Germinal center (tissue), 1 donor: ENCODE measurements around the gene OVOL1.
"Not testable (repeated sequence)": the region's sequence is repeated elsewhere in the genome, so short reads cannot be mapped to it uniquely, and the experiment has no call there.

Experiments used
- DNase-seq: peaks from one replicate; pipeline ENCODE4 v3.0.0; 2012; ENCODE audit warnings: mixed read lengths, low spot score

OVOL1 gene

GRCh38 chr11:65816696-65817095 lies 29.8 kb downstream of the OVOL1 start:
- no peak for DNase-seq

- DNase-seq, result no peak
Observed at GRCh38 chr11:65817312-65817834, 30.5 kb downstream of the OVOL1 start.

DNA sequence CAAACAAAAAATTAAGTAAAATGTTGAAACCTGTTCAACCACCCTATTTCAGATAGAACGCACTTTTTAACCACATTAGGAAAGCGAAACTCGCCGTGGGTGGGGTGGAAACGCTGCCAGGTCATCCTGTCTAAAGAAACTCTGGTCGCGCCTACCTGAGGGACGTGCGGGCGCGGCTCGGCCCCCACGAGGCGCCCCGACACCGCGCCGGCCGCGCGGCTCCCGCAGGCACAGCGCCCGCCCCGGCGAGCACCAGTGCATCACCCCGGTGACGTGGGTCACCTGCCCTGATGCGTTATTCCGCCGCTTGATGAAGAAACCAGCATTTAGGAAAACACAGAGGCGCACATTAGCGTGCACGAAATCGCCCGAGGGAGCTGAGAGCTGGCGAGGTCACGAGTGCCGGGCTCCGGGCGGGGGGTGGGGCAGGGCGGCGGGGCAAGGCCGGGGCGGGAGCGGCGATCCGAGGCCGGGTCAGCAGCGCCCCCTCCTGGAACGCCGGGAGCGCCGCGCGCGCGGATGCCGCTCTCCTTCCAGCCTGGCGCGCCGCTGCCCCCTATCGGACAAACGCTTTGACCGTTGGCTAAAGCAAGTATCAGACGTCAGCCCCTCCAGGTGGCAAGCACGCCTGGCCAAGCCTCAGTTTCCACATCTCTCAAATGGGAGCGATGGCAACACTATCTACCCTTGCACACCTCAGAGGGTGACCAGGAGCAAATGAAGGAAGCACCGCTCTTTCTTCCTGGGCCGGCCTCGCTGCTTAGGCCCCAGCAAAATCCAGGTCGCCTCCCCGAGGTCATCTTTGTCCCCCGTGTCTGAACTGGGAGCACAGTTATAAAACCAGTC lies 31.2 kb downstream of the OVOL1 start:
- DNase-seq, result peak; percentile 93

- DNase-seq, result no peak
Observed at GRCh38 chr11:65821107-65821506, 34.2 kb downstream of the OVOL1 start.

DNA sequence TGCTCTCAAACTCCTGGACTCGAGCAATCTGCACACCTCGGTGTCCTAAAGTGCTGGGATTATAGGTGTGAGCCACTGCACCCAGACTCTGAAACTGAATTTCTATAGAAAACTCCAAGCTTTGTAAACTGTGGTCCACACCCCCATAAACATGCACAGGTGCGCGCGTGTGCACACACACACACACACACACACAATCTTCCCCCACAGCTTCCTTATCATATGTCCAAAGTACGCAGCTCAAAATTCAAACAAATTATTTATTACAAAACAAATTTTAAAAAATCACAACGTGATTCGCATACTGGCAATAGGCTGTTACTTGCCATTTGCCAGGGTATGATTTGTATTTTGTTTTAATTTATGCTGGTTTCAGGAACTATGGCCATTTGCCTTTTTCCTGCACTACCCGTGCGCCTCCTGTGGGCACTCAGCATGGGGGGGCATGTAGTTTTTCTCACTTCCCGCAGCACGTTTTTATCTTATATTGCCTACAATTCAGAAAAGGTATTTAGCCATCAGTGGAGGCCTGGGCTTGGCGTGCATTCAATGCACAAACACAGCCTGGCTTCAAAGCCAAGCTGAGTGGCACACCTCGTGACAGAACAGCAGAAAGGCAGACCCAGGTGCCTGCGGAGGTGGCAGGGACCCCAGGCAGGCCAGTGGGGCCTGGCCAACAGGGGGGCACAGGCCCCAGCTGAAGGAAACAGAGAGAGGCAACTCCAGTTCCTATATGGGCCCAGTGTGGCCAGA lies 36.1 kb downstream of the OVOL1 start:
- DNase-seq, result no peak

DNA sequence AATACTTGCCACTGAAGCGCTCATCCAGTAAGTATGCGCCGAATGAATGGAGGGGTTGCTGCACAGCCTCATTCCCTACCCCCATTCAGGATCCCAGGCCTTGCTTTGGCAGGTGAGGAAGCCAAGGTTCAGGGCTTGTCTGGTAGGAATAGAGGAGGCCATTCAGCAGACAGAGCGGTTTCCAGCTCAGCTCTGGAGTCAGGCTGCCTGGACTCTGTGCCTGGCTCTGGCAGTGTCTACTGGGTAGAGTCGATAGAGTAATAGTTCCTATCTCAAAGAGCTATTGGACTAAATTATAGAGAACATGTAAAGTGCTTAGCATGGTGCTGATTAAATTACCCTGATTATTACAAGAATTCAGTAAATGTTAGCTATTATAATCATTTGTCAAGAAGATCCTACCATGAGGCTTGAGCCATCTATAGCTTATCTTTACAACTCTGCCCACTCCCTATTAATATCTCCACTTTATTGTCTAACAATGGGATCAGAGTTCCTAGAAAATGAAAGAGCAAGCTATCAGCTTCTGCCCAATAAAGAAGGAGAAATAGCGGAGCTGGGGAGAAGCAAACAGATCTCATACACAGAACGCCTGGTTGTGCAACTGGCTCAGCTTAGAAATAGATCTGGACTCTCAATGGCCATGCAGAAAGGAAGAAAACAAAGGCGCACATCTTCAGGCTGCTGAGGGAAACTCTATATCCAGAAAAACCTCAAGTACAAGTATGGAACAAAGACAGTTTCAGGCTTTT lies 40.3 kb downstream of the OVOL1 start:
- DNase-seq, result no peak

GRCh38 chr11:65829459-65829858 lies 42.6 kb downstream of the OVOL1 start:
- no peak for DNase-seq

- DNase-seq, result not testable (repeated sequence)
Observed at GRCh38 chr11:65832231-65832630, 45.4 kb downstream of the OVOL1 start.

DNA sequence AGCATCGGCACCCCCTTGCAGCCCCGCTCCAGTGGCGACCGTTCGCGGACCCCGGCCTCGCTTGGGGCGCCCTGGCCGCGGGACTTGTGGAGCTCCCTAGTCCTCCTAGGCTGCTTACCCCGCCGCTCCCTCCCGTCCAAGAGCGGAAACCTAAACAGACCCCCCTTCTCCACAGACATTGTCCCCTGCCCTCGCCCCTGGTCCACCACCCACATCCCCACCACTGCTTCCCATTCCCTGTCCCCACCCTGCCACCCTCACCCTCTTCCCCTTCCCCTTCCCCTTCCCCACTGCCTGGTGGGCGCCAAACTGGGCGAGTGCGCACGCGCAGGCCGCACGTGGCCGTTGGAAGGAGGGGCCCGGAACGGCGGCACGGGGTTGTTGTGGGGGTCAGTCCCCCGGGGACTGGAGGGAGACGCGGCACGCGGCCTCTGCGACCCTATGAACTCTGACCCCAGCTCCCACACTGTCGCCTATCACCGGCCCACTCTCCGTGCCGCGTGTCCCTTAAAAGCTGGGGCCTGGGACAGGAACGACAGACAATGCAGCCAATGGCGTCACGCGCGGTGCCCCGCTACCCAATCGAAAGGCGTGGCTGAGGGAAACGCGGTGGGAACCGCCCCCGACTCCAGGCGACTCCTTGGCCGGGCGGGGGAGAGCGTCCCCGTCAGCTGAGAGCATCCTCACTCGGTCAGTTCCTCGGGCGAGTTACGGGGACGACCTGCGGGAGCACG lies 46.6 kb downstream of the OVOL1 start, which contains the start of gene SNX32:
Gene SNX32 (plus strand): TSS at position 667 of the 734 bp plus-strand sequence. CDS start 103 bp downstream, outside the sequence.
- DNase-seq, result peak; percentile 99

GRCh38 chr11:65834202-65834601 lies 47.3 kb downstream of the OVOL1 start:
- DNase-seq, result no peak

DNA sequence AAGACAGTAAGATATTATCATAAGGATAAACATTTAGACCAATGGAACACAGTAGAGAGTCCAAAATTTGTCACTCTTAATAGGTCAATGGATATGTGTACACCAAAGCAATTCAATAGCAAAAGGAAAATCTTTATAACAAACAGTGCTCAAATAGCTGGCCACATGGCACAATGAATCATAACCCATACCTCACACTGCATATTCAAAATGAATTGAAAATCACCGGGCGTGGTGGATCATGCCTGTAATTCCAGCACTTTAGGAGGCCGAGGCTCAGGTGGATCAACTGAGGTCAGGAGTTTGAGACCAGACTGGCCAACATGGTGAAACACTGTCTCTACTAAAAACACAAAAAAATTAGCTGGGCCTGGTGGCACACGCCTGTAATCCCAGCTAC lies 55.3 kb downstream of the OVOL1 start:
- no peak for DNase-seq

GRCh38 chr11:65843811-65844210 lies 56.9 kb downstream of the OVOL1 start:
- DNase-seq, result no peak

DNA sequence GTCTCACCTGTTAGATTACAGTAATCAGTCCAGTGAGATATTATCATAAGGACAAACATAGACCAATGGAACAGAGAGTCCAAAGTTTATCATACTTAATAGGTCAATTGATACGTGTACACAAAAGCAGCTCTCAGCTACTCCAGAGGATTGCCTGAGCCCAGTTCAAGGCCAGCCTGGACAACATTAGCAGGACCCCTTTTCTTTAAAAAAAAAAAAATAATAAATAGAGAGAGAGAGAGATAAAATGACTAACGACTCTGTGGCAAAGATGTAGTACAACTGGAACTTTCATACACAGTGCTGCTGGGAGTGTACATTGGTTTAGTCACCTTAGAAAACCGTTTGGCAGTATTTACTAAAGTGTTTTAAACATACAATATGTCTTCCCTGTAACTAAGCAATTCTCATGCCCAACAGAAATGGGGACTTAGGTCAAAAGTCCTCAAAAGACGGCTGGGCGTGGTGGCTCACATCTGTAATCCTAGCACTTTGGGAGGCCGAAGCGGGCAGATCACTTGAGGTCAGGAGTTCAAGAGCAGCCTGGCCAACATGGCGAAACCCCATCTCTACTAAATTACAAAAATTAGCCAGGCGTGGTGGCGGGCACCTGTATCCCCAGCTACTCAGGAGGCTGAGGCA lies 57.5 kb downstream of the OVOL1 start:
- no peak for DNase-seq
